HepG2 (cell line): ENCODE measurements around the gene RTRAF. TPM values are rescaled to one million over a fixed set of nuclear protein-coding genes. Genes with fewer than 3 reads are reported as not detected.

Experiments
- ARID2 ChIP-seq: sonication (generic); formaldehyde crosslinking; IDR thresholded peaks from 2 replicates; pipeline ENCODE4 v1.8.1; 2022; ENCODE audit warnings: mild to moderate bottlenecking, missing genetic modification reagents, borderline replicate concordance
- BCL6 ChIP-seq: IDR thresholded peaks from 2 replicates; pipeline ENCODE4 v1.6.1; 2016; ENCODE audit warnings: missing genetic modification reagents, missing compliant biosample characterization
- ESRRA ChIP-seq: sonication (generic); formaldehyde crosslinking; IDR thresholded peaks from 2 replicates; pipeline ENCODE4 v1.5.1; 2020; ENCODE audit warnings: mild to moderate bottlenecking, low read depth, missing genetic modification reagents
- HIVEP1 ChIP-seq: sonication (generic); formaldehyde crosslinking; IDR thresholded peaks from 2 replicates; pipeline ENCODE4 v1.4.0; 2020; ENCODE audit warnings: mild to moderate bottlenecking, missing genetic modification reagents
- KDM2A ChIP-seq: sonication (generic); formaldehyde crosslinking; IDR thresholded peaks from 2 replicates; pipeline ENCODE4 v1.4.0; 2020; ENCODE audit warnings: low read depth, missing genetic modification reagents, borderline replicate concordance
- MTA1 ChIP-seq: sonication (generic); formaldehyde crosslinking; IDR thresholded peaks from 2 replicates; pipeline ENCODE4 v1.4.0; 2020; ENCODE audit warnings: missing genetic modification reagents, mild to moderate bottlenecking, borderline replicate concordance
- RAD51 ChIP-seq: fragments of 450-650 bp; IDR thresholded peaks from 2 replicates; pipeline ENCODE4 v1.6.1; 2016; ENCODE audit warnings: borderline replicate concordance
- RCOR2 ChIP-seq: IDR thresholded peaks from 2 replicates; pipeline ENCODE4 v1.6.1; 2016; ENCODE audit warnings: missing biosample characterization, missing genetic modification reagents
- SNRNP70 ChIP-seq: fragments of 200-400 bp; formaldehyde crosslinking; IDR thresholded peaks from 2 replicates; pipeline ENCODE4 v1.6.1; 2017; ENCODE audit warnings: mild to moderate bottlenecking, low read depth, low read length, moderate library complexity
- XRCC5 ChIP-seq: fragments of 200-400 bp; formaldehyde crosslinking; optimal IDR thresholded peaks from 2 replicates; pipeline ENCODE3; 2017; ENCODE audit warnings: mild to moderate bottlenecking, low read length
- ZNF547 ChIP-seq: sonication (generic); formaldehyde crosslinking; IDR thresholded peaks from 2 replicates; pipeline ENCODE4 v1.5.1; 2020; ENCODE audit warnings: mild to moderate bottlenecking, missing genetic modification reagents
- ZNF549 ChIP-seq: sonication (generic); formaldehyde crosslinking; IDR thresholded peaks from 2 replicates; pipeline ENCODE4 v1.5.0; 2020; ENCODE audit warnings: missing genetic modification reagents
- ZNF747 ChIP-seq: sonication (generic); formaldehyde crosslinking; IDR thresholded peaks from 2 replicates; pipeline ENCODE4 v1.8.1; 2023; ENCODE audit warnings: missing genetic modification reagents, mild to moderate bottlenecking, borderline replicate concordance
- ZNF768 ChIP-seq: sonication (generic); formaldehyde crosslinking; IDR thresholded peaks from 2 replicates; pipeline ENCODE4 v1.4.0; 2020; ENCODE audit warnings: missing genetic modification reagents
- polyA plus RNA-seq, 8 experiments: library from polyadenylated mRNA; depleted of rRNA in 3 of 8; stranded (reverse) in 7 of 8; unstranded in 1 of 8; fragments of >200 nt; fragmentation: Illumina TruSeq in 4 of 8; extraction: Trizol in 4 of 8; gene quantifications; 2 replicates each; pipeline versions ENCODE4 v1.2.1 to v1.2.3, GENCODE V29; 2011 to 2016; ENCODE audit warnings: low read depth in 4 of 8, missing spikeins in 1 of 8, mixed read lengths in 1 of 8; ENCODE audit not compliant: insufficient read depth in 1 of 8
- total RNA-seq, 5 experiments: library from RNA; depleted of rRNA; stranded (reverse); fragments of >200 nt; fragmentation: Illumina TruSeq; extraction: Trizol; gene quantifications; 2 replicates each; pipeline ENCODE4 v1.2.3, GENCODE V29; 2016; ENCODE audit warnings: low read depth in 1 of 5
- TF ChIP-seq, protein P1 (sequence below): sonication (generic); formaldehyde crosslinking; IDR thresholded peaks from 2 replicates; pipeline ENCODE4 v1.4.0; 2020; ENCODE audit warnings: missing genetic modification reagents, borderline replicate concordance
- TF ChIP-seq, protein P2 (sequence below): IDR thresholded peaks from 2 replicates; pipeline ENCODE4 v1.6.1; 2018; ENCODE audit warnings: missing genetic modification reagents
- TF ChIP-seq, protein P3 (sequence below): sonication (generic); formaldehyde crosslinking; IDR thresholded peaks from 2 replicates; pipeline ENCODE4 v1.5.0; 2020; ENCODE audit warnings: missing genetic modification reagents, mild to moderate bottlenecking, borderline replicate concordance
- TF ChIP-seq, protein P4 (sequence below): sonication (generic); formaldehyde crosslinking; conservative IDR thresholded peaks from 2 replicates; pipeline ENCODE4 v1.4.0; 2020; ENCODE audit warnings: missing genetic modification reagents
- TF ChIP-seq, protein P5 (sequence below): sonication (generic); formaldehyde crosslinking; IDR thresholded peaks from 2 replicates; pipeline ENCODE4 v1.4.0; 2020; ENCODE audit warnings: mild to moderate bottlenecking, low read depth, missing genetic modification reagents
- TF ChIP-seq, protein P6 (sequence below): sonication (generic); formaldehyde crosslinking; conservative IDR thresholded peaks from 2 replicates; pipeline ENCODE4 v1.8.0; 2022; ENCODE audit warnings: missing genetic modification reagents

The RTRAF gene
- total and polyA plus RNA-seq, 2 of the 13 experiments (the other 11 are each of a cell fraction or from before 2014, with no cell fraction given), result 137 to 258 TPM

DNA sequence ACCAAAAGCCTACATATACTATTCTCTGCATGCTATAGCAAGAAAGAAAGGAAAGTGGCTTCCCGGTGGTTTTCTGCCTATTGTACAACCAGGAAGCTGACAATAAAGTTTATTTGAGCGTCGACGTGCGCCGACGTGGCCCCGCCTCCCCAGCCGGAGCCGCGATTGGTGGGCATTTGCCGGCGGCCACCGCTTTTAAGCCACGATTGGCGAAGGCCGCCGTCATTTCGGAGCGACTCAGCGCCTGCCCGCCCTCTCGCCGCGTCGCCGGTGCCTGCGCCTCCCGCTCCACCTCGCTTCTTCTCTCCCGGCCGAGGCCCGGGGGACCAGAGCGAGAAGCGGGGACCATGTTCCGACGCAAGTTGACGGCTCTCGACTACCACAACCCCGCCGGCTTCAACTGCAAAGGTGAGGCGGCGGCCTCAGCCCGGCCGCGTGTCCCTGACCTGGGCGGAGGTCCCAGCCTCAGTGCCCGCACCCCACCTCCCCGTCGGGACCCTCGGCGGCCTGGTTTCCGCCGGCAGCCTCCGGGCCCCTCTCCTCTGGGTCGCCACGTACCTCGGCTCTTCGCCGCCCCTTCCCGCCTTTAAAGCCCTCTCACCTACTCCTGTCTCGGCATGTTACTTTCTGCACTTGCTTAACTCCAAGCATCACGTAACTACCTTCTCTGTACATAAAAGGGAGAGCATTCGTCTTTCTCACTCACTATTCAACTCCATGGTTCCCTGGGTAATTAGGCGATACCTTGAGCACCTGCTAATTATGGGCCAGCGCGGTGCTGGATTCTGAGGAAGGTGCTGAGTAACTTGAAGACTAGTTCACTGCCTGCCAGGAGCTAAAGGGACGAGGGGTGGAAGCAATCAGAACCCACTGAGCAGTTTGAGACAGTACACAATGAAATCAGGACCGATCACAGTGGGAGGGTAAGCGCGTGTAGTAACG is at the start of gene RTRAF (continued):
- TF ChIP-seq, protein P1, sequence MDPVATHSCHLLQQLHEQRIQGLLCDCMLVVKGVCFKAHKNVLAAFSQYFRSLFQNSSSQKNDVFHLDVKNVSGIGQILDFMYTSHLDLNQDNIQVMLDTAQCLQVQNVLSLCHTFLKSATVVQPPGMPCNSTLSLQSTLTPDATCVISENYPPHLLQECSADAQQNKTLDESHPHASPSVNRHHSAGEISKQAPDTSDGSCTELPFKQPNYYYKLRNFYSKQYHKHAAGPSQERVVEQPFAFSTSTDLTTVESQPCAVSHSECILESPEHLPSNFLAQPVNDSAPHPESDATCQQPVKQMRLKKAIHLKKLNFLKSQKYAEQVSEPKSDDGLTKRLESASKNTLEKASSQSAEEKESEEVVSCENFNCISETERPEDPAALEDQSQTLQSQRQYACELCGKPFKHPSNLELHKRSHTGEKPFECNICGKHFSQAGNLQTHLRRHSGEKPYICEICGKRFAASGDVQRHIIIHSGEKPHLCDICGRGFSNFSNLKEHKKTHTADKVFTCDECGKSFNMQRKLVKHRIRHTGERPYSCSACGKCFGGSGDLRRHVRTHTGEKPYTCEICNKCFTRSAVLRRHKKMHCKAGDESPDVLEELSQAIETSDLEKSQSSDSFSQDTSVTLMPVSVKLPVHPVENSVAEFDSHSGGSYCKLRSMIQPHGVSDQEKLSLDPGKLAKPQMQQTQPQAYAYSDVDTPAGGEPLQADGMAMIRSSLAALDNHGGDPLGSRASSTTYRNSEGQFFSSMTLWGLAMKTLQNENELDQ (CRISPR knock-in tag), result no peak
- TF ChIP-seq ZNF747 (CRISPR knock-in tag) (no peak), ZNF768 (peak; percentile 70; the same call in 1 of the 2 replicates), RAD51 (no peak), BCL6 (0 out of 2 replicates have a peak, but pooled peaks have one; percentile 22), HIVEP1 (CRISPR knock-in tag) (no peak), MTA1 (CRISPR knock-in tag) (peak; percentile 40; the same call in 1 of the 2 replicates), ESRRA (CRISPR knock-in tag) (no peak), KDM2A (CRISPR knock-in tag) (peak; percentile 85; the same call in 1 of the 2 replicates), SNRNP70 (no peak), XRCC5 (no peak), ZNF547 (CRISPR knock-in tag) (peak; percentile 19; the same call in 1 of the 2 replicates), ZNF549 (CRISPR knock-in tag) (no peak), ARID2 (CRISPR knock-in tag) (peak; percentile 96), RCOR2 (CRISPR knock-in tag) (no peak)
- TF ChIP-seq, protein P2, sequence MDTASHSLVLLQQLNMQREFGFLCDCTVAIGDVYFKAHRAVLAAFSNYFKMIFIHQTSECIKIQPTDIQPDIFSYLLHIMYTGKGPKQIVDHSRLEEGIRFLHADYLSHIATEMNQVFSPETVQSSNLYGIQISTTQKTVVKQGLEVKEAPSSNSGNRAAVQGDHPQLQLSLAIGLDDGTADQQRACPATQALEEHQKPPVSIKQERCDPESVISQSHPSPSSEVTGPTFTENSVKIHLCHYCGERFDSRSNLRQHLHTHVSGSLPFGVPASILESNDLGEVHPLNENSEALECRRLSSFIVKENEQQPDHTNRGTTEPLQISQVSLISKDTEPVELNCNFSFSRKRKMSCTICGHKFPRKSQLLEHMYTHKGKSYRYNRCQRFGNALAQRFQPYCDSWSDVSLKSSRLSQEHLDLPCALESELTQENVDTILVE (CRISPR knock-in tag), result 0 out of 2 replicates have a peak, but pooled peaks have one; percentile 33
- TF ChIP-seq, protein P3, sequence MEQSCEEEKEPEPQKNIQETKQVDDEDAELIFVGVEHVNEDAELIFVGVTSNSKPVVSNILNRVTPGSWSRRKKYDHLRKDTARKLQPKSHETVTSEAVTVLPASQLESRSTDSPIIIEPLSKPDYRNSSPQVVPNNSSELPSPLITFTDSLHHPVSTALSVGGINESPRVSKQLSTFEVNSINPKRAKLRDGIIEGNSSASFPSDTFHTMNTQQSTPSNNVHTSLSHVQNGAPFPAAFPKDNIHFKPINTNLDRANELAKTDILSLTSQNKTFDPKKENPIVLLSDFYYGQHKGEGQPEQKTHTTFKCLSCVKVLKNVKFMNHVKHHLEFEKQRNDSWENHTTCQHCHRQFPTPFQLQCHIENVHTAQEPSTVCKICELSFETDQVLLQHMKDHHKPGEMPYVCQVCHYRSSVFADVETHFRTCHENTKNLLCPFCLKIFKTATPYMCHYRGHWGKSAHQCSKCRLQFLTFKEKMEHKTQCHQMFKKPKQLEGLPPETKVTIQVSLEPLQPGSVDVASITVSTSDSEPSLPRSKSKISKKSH (CRISPR knock-in tag), result peak; percentile 51; the same call in 1 of the 2 replicates
- TF ChIP-seq, protein P4, sequence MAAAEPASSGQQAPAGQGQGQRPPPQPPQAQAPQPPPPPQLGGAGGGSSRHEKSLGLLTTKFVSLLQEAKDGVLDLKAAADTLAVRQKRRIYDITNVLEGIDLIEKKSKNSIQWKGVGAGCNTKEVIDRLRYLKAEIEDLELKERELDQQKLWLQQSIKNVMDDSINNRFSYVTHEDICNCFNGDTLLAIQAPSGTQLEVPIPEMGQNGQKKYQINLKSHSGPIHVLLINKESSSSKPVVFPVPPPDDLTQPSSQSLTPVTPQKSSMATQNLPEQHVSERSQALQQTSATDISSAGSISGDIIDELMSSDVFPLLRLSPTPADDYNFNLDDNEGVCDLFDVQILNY (CRISPR knock-in tag), result no peak; the same call in 1 of the 2 replicates
- TF ChIP-seq, protein P5, sequence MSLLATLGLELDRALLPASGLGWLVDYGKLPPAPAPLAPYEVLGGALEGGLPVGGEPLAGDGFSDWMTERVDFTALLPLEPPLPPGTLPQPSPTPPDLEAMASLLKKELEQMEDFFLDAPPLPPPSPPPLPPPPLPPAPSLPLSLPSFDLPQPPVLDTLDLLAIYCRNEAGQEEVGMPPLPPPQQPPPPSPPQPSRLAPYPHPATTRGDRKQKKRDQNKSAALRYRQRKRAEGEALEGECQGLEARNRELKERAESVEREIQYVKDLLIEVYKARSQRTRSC, result 0 out of 2 replicates have a peak, but pooled peaks have one; percentile 30
- TF ChIP-seq, protein P6, sequence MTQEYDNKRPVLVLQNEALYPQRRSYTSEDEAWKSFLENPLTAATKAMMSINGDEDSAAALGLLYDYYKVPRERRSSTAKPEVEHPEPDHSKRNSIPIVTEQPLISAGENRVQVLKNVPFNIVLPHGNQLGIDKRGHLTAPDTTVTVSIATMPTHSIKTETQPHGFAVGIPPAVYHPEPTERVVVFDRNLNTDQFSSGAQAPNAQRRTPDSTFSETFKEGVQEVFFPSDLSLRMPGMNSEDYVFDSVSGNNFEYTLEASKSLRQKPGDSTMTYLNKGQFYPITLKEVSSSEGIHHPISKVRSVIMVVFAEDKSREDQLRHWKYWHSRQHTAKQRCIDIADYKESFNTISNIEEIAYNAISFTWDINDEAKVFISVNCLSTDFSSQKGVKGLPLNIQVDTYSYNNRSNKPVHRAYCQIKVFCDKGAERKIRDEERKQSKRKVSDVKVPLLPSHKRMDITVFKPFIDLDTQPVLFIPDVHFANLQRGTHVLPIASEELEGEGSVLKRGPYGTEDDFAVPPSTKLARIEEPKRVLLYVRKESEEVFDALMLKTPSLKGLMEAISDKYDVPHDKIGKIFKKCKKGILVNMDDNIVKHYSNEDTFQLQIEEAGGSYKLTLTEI (CRISPR knock-in tag), result no peak
